HT-29 (cell line): ENCODE data around the gene EHD4. TPM values are rescaled to one million over a fixed set of nuclear protein-coding genes. Genes with fewer than 3 reads are reported as not detected.

ENCODE experiments used
- DNase-seq: peaks from one replicate; pipeline ENCODE4 v3.0.0-alpha.2; 2015; ENCODE audit warnings: low spot score
- total RNA-seq: library from RNA; depleted of rRNA; stranded (reverse); fragments of >200 nt; shearing (Covaris generic); gene quantifications from 2 replicates; pipeline ENCODE4 v1.2.3, GENCODE V29; 2014

The EHD4 gene
- total RNA-seq, 1 experiment from 2014 or later = 60.6 TPM

DNA sequence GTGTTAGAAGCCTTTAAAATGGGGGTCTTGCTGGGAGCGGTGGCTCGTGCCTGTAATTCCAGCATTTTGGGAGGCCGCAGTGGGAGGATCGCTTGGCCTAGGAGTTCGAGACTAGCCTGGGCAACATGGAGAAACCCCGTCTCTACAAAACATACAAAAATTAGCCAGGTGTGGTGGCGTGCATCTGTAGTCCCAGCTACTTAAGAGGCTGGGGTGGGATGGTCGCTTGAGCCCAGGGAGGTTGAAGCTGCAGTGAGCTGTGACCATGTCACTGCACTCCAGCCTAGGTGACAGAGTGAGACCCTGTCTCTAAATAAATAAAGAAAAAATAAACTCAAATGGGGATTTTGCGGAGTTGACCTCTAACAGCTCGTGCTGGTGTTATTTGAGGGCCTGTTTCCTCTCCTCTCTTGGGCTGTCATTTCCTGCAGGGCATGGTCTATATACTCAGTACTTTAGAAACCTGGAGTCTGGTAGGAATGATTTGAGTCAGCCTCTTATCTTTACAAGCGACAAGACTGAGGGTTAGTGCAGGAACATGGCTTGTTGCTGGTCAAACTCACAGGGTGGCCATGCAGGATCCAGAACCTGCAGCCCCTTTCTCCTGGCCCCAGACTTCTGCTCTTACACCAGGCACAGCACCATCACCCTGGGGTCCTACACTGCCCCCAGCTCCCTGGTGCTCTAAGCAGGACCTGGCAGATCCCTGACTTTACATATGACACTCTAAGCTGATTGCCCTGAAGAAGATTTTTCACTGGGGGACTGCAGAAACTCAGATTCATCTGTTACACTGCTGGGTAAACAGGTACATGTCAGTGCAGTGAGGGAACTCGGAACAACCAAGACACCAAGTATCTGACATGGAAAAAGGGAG lies 15.1 kb downstream of the EHD4 start:
- DNase-seq = no peak

DNA sequence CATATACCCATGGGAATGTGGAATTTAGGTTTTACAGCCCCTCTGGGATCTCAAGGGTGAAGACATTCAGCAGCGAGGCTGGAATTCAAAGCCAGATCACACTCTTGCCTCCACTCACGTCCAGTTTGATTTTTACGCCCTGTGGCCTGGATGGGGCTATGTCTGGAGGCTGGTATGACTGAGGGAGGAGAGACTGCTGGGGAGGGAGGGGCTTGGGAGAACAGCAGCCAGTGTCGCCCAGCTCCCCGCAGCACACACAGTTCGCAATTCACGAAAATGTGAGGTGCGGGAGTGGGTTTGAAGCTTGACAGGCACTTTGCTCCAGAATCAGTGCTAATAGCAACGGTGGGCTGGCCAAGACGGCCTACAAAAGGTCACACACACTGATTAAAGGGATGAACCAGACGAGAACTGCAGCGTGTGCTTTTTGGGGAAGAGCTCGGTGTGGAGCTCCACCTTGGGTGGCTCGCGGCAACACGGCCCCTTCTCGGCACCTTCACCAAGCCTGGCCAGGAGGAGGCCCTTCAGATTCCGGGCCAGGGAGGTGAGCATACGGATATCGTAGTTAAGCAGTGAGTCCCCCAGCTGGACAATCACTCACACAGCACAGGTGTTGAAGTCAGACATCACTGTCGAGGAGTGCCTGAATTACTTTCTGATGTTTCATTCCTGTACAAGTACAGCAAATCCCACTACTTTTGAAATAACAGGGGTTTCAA lies 16.4 kb downstream of the EHD4 start:
- DNase-seq = no peak

DNA sequence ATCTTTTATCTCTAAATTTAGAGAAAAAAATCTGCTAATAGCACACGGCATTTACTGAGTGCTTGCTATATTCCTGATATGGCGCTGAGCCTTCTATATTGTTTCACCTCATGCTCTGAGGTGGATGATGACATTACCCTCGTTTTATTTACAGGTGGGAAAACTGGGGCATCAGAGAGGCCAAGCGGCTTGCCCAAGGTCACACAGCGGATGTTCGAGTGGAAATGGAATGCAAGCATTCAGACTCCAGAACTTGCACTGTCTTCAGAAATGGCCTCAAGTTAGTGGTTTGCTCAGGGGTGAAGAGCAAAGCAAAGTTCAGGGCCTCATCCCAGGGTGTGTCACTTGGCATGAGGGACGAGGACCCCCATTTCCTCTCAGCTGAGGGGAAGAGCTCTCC lies 17.3 kb downstream of the EHD4 start:
- no peak for DNase-seq

DNA sequence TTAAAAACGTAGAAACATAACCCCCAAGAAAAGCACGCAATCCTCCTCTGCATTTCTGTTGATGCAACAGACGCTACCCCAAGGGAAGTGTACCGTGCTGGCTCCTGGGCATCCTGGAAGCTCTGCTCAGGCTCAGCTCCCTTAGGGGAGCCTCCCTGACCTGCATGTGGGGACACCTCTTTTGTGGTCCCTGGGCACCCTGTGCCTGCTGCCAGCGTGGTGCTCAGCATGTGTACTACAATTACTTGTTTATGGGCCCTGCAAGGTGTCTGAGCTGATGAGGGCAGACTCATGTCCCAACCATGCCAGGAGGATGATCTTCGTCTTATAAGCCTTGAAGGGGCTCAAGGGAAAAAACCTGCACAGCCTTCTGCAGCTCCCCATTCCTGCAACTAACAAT lies 18.3 kb downstream of the EHD4 start:
- no peak for DNase-seq

DNA sequence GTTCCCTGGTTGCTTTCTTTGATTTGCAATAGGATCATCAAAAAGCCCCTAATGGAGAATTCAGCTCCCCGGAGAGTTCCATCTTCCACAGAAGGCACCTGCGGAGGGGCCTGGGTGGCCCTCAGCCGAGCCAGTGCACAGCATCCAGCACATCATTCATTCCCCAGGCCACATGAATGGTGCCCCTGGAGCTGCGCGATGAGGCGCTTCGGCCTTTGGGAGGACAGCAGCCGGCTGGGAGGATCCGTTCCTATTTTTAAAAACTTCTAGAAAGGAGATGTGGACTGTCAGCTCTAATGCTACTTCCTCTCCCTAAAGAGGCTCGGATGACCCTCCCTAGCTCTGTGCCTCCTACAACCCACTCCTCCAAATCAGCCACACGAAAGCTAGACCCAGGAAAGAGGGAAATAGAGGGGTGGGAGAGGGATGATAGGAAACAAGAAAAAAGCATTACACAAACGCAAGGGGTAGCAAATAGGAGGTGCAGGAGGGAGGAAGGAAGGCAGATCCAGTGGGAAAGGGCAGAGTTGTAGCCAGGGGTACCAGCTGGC lies 20.3 kb downstream of the EHD4 start:
- no peak for DNase-seq

DNA sequence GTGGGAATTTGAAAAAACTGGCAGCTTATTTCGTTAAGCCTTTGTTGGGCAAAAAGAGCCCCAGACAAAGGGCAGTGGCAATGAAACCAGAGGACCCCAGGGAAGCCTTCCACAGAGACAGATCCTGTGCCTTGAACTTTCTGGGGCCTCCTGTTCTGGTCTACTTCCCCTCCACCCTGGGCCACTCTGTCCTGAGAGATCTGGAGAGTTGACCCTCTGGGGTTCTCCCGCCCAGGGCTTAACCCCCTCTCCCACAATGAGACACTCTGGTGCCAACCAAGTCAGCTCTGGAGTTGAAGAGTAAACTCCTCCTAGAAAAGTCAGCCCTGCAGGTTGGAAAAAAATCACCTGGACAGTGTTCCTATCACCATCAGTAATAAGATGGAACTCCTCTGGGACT lies 20.8 kb downstream of the EHD4 start:
- no peak for DNase-seq

DNA sequence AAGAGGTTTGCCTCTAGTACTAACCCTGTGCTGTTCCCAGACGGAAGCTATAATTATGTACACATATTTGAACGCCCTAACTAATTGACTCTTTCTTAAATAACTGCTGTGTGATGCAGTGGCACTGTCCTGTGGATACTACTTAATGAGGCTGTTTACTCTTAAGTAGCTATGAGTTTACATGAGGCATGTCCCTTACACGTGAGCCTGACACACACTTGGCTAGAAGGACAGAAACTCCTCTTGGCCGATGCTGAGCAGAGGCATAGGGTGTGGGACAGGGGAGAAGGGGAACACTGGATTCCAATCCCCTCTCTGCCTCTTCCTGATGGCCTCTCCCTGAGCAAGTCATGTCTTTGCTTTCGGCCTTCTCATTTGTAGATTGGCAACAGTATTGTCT lies 21.9 kb downstream of the EHD4 start:
- no peak for DNase-seq

DNA sequence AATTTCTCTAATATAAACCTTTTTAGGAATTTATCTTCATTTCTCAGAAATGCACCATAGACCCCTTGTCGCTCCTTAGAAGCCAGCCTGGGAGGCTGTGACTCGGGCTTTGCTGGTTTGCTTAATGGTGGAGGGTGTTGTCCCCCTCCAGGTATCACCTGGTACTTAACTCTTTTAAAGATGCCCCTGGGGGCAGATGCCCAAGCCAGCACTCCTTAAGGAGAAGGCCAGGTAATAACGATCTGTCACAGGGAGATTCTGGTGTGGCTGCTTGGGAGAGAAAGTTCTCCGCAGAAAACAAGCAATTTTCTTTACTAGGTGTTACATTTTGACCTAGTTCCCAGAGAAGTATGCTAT lies 22.3 kb downstream of the EHD4 start:
- DNase-seq = no peak

DNA sequence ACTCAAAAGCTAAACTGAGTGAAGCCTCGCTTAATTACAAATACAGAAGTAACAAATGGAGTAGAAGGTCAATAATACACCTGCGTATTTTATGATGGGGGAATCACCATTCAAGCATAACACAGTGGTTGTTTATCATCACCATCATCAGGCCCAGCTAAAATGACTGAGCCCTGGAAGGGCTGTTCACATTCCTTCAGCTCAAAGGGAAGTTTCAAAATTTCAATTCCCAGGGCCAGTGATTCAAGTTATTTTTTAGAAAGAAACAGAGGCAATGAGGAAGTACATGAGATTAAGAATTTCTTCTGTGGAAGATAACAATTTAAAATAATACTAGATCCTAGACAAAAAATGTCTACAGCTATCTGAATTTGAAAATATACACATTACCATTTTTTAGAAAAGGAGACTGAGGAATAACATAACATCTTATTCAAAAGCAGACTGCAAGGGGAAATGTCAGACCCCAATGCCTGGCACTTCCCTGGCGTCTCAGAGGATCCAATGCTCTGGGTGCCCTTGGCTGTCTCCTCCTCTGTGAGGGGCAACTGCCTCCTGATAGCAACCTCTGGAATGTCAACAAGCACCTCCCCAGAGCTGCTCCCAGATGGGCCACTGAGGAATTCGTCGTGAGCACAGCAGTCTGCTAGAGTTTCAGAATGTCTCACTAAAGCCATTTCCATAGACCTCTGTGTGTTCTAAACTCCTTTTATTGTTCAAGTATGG lies 22.8 kb downstream of the EHD4 start:
- peak; percentile 40 for DNase-seq

DNA sequence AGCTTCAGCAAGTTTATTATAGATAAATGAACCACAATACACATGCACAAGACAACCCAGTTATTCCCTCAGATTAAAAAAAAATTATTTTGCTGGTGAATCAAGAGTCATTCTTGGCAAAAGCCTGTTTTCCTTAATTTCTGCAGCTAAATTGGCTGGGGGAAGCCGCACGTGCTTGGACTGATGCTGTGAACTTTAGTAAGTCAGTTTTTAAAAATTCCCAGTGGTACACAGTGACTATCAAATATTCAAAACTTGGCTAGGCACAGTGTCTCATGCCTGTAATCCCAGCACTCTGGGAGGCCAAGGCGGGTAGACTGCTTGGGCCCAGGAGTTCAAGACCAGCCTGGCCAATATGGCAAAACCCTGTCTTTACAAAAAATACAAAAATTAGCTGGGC lies 23.9 kb downstream of the EHD4 start:
- no peak for DNase-seq

DNA sequence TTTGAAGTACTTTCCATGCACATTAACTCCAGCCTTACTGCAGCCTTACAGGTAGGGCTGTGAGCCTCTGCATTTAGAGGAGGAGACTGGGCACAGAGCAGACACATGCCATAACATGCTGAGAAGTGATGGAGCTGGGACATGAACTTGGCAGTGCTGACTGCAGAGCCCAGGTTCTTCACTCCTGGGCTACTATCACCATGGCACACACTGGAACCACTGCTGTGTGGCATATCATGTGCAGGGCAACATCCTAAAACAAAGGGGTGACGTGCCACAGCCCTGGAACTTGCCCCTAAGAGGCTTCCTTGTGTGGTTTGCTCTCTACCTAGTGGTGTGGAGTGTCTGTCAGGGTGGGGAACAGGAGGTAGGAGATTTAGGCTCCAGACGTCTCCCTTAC lies 25.4 kb downstream of the EHD4 start:
- no peak for DNase-seq

DNA sequence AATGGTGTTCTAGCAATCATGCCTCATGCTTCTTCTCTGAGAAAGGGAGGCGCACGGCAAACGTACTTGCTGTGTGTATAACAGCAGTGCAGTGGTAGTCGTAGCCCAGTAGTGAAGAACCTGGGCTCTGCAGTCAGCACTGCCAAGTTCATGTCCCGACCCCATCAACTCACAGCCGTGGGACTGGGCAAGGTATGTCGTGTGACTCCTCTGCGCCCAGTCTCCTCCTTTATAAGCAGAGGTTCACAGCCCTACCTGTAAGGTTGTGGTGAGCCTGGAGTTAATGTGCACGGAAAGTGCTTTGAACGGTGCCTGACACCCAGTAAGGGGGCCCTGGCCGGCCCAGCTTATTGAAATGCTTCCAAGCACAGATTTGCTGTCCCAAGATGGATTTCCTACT lies 26.6 kb downstream of the EHD4 start:
- no peak for DNase-seq

DNA sequence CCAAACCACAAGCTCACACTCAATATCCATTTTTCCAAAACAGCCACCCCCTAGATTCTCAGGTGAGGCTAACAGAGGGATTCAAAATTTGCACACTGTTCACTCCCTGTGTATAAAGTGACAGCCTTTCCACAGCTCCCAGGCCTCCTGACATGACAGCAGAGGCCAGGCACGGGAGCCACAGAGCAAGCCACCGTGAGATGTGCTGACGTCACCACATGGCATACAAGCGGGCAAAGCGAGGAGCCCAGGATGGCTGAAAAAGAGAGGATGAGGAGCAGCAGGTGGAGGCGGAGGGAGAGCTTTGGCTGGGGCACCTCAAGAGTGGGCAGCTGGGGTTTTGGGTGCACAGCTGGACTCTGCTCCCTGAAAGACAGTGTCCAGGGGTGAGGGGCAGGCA lies 27.1 kb downstream of the EHD4 start:
- DNase-seq = no peak

DNA sequence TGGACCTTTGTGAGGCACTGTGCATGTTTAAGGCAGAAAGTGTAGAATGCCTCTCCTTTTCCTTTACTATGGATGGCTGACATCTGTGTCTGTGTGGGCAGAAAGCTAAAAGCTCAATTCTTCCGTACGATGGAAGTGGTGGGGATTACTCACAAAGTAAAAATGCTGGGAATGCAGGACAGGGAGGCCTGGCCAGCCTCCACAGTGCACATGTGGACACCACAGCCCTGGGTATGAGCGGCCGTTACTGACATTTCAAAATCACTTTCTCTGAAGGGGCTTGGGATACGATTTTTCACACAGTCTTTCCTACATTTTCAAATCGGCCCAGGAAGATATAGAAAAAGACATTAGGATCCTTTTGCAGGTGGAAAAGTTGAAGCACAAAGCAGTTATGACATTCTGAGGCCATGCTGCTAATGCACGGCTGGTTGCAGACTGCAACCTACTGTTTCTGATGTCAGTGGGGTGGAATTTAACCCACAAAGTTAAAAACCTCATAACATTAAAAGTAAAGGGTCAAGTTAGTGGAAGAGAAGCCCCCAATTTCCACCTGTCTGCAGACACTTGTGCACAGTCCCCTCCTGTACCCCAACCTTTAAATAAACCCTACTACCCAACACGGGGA lies 27.9 kb downstream of the EHD4 start:
- DNase-seq = peak; percentile 50

DNA sequence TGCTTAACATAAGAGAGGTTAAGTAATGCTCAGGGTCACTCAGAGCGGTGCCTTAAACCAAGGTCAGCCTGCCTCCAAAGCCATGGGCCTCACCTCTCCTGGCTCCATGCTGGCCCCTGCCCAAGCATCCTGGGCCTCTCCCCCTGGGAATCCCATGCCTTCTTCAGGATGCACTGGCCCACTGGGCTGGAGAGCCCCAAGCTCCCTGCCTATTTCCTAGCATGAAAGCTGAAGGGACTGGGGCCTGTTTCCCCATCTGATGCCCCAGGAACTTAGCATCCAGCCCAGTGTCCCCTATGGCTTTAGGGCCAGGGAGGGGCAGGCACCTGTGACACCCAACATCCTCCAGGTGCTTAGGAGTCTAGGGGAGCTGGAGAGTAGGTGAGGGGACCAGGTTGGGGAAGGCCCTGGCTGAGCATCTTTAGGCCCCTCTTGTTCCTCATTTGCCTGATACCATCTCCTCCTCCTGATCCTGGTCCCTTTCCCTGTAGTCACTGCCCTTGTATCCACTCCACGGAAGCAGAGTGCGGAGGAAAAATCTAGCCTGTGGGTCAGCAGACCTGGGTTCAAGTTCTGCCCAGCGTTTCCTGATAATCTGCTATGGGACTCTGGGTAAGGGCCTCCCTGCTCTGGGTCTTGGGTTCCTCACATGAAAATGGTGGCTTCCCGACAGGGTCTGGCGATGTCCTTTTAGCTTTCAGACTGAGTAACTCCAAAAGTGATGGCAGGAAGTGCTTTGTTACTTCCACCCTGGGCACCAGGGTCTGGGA lies 28.6 kb downstream of the EHD4 start:
- no peak for DNase-seq

DNA sequence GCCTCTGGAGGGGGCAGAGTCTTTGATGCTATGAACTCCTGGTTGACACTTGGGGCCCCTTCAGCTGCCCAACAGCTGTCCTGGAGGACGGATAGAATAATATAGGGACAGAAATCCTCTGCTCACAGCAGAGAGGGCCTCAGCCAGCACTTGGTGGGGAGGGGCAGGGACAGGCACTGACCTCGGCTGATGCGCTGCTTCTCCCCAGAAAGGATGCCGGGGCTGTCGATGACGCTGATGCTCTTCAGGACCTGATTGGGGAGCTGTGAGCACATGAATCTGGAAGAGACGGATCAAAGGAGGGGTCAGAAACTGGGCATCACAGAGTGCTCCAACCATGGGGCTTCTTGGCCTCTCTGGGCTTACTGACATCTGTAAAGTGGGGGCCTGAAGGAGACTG lies 29.5 kb downstream of the EHD4 start:
- DNase-seq = no peak

DNA sequence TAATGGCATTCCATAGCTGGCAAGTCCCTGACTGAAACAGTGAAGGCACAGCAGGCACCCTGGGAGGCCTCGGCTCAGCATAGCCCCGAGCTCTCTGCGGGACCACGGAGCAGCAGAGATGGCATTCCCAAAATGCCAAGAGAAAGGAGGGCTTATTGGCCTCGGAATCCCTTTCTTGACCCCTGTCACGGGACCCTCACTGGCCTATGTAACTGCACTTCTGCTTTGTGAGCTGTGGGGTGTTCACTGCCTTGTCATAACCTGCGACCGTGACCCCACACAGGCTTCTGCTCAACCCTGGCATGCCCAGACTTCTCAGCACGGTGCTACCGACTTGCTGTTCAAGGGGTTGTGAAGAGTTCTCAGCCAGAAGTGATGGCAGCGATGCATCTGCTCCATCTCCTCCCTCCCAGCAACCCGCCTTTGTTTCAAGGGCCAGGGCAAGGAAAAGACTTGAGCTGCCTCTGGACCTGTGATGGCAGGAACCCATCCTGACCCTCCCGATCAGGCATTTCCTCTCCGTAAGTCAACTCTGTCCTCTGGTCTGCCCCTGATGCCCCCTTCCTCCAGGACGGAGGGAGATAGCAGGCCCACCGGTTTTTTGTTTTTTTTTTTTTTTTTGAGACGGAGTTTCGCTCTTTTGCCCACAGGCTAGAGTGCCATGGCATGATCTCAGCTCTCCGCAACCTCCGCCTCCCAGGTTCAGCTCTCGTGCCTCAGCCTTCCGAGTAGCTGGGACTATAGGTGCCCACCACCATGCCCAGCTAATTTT lies 30.5 kb downstream of the EHD4 start:
- no peak for DNase-seq

DNA sequence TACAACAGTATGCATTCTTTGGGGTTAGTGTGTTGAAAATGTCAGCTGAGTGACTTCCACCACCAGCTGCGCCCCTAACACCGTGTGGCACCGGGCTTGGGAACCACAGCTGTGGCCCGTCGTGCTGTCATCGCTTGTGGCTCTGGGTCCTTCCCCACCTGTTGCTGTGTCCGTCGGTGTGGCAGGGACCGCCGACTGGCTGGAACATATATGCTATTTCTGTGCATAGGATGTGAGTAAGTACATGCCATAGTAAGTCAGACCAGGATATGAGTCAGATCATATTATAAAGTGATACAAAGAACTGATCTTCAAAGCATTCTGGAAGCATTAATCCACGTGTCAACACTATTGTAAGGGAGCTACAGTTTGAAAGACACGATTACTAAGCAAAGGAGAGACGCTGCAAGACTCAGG lies 31.9 kb downstream of the EHD4 start:
- DNase-seq = peak; percentile 62

DNA sequence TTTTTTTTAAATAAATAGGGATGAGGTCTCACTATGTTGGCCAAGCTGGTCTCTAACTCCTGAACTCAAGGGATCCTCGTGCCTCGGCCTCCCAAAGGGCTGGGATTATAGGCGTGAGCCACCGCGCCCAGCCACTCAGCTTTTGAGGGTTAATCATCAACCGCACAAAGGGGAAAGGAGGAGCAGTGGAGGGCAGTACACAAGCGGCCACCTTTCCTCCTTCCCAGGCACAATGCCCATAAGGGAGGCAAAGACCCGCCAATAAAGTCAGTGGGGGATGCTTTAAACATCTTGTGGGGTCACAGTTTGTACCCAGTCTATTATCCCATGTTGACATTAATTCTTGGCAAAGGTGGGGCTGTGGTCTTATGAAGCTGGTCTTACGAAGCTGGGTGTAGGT lies 32.4 kb downstream of the EHD4 start:
- DNase-seq = no peak

DNA sequence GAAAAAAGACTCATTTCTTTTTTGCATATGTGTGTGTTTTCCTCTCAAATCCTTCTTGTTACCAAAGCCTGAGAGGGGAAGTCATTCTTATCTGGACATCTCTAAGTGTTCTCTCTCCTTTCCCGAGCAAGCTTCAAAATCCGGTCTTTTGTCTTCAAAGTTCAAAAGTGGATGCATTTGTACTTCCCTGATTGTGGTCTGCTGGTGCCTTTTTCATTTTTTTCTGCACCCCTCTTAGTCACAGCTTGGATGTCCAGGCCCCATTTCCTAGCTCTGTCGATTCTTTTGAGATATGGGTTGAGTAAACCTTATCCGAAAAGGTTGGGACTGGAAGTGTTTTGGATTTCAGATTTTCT lies 34.8 kb downstream of the EHD4 start:
- no peak for DNase-seq
